Measurements from ENCODE around the gene NPFF.
"Not testable (repeated sequence)": the region's sequence is repeated elsewhere in the genome, so short reads cannot be mapped to it uniquely, and the experiment has no call there.

The NPFF gene

GRCh38 chr12:53506881-53507602 is at the start of gene NPFF:
Gene NPFF (minus strand): TSS chr12:53507484. CDS start chr12:53507474, 10 bp downstream.
- no peak for DNase-seq (ENCODE audit: low read depth in 2 of 2)

- no peak for DNase-seq (ENCODE audit: low read depth in 2 of 2)
Measured at GRCh38 chr12:53552361-53553327, 45.4 kb upstream of the NPFF start.

- no peak for DNase-seq (ENCODE audit: low read depth in 2 of 2)
Measured at GRCh38 chr12:53551889-53552291, 44.6 kb upstream of the NPFF start.

GRCh38 chr12:53550595-53550994 is 43.3 kb upstream of the NPFF start:
- no peak for DNase-seq (ENCODE audit: low read depth in 2 of 2)

- not testable (repeated sequence) for DNase-seq (ENCODE audit: low read depth in 2 of 2)
Measured at GRCh38 chr12:53550131-53550530, 42.8 kb upstream of the NPFF start.

GRCh38 chr12:53548354-53548753 is 41.1 kb upstream of the NPFF start:
- not testable (repeated sequence) for DNase-seq (ENCODE audit: low read depth in 2 of 2)

GRCh38 chr12:53543539-53543938 is 36.3 kb upstream of the NPFF start:
- DNase-seq (ENCODE audit: low read depth in 2 of 2): peak in 1 of 2 experiments; percentile 47

- no peak for DNase-seq (ENCODE audit: low read depth in 2 of 2)
Measured at GRCh38 chr12:53539526-53539925, 32.2 kb upstream of the NPFF start.

GRCh38 chr12:53538209-53538689 is 31.0 kb upstream of the NPFF start:
- DNase-seq (ENCODE audit: low read depth in 2 of 2): no peak

GRCh38 chr12:53536962-53537361 is 29.7 kb upstream of the NPFF start:
- no peak for DNase-seq (ENCODE audit: low read depth in 2 of 2)

GRCh38 chr12:53533471-53533870 is 26.2 kb upstream of the NPFF start:
- DNase-seq (ENCODE audit: low read depth in 2 of 2): no peak

GRCh38 chr12:53532524-53533445 is 25.5 kb upstream of the NPFF start:
- no peak for DNase-seq (ENCODE audit: low read depth in 2 of 2)

- no peak for DNase-seq (ENCODE audit: low read depth in 2 of 2)
Measured at GRCh38 chr12:53532021-53532420, 24.7 kb upstream of the NPFF start.

GRCh38 chr12:53530920-53531319 is 23.6 kb upstream of the NPFF start:
- no peak for DNase-seq (ENCODE audit: low read depth in 2 of 2)

- DNase-seq (ENCODE audit: low read depth in 2 of 2): no peak
Measured at GRCh38 chr12:53530061-53530460, 22.8 kb upstream of the NPFF start.

GRCh38 chr12:53524476-53524875 is 17.2 kb upstream of the NPFF start:
- DNase-seq (ENCODE audit: low read depth in 2 of 2): no peak

- DNase-seq (ENCODE audit: low read depth in 2 of 2): no peak
Measured at GRCh38 chr12:53523131-53523530, 15.8 kb upstream of the NPFF start.

GRCh38 chr12:53518381-53518780 is 11.1 kb upstream of the NPFF start:
- DNase-seq (ENCODE audit: low read depth in 2 of 2): no peak

GRCh38 chr12:53516758-53517455 is 9.6 kb upstream of the NPFF start:
- no peak for DNase-seq (ENCODE audit: low read depth in 2 of 2)

- no peak for DNase-seq (ENCODE audit: low read depth in 2 of 2)
Measured at GRCh38 chr12:53515291-53515680, 8.0 kb upstream of the NPFF start.

All from fibroblast of skin of left quadriceps (primary cell).